ENCODE data around the gene RTTN. TPM values are rescaled to one million over a fixed set of nuclear protein-coding genes. Genes with fewer than 3 reads are reported as not detected.

RTTN gene
- total and polyA plus RNA-seq, 2 of the 13 experiments (the other 11 are each of a cell fraction or from before 2014, with no cell fraction given), result 5.4 to 18.7 TPM

- H3K36me3 ChIP-seq (replicated peaks in 1 of 2; ENCODE audit: control insufficient read depth in 1 of 2, insufficient read depth in 2 of 2, low read length in 2 of 2), result peaks cover 0 to 21% of the 10 kb centered on the region in 2 experiments; a peak in 2 of 5 replicates
- no peaks in the 10 kb centered on the region for H4K20me1 ChIP-seq (ENCODE audit: insufficient read depth, low read length)
- no TSS peak for BruUV-seq (replicated peaks)
- 93% methylated on average over 3 of the region's 3 CpGs for WGBS (ENCODE audit: low lambda C conversion rate)
- H3K9ac ChIP-seq (ENCODE audit: insufficient read depth, low read depth, low read length), result no peak overlapping the region
- no peaks in the 10 kb centered on the region for H3K27me3 ChIP-seq (ENCODE audit: control insufficient read depth in 1 of 2, insufficient read depth in 2 of 2, low read length in 2 of 2)
- no peak overlapping the region for H3K4me3 ChIP-seq (replicated peaks in 1 of 3; ENCODE audit: insufficient read depth in 1 of 3, low read depth in 2 of 3, low read length in 3 of 3)
- FAIRE-seq (no peak), DNase-seq (ENCODE audit: low spot score) (no peak), ATAC-seq (no peak)
- no peak overlapping the region for H3K27ac ChIP-seq (ENCODE audit: extremely low read length, insufficient read depth, low read length)
- ChIA-PET CTCF (ENCODE audit: low intra/inter-chr PET ratio, low total read pairs) (no interaction called here), POLR2A (no interaction called here)
- in situ Hi-C loops (cut with HindIII; ENCODE audit: extremely low pct_ligation_motif_present, low pct_unique_long_range_greater_than_20kb) (no loop called here), intact Hi-C loops (cut with micrococcal nuclease; ENCODE audit: unreplicated experiment) (no loop called here)
- H3K79me2 ChIP-seq (ENCODE audit: insufficient read depth, low read length), result no peaks in the 10 kb centered on the region
- no peaks in the 10 kb centered on the region for H3K4me1 ChIP-seq (ENCODE audit: insufficient read depth, low read length)
- H2AFZ ChIP-seq (ENCODE audit: low read length), result no peak overlapping the region
- H3K9me3 ChIP-seq (ENCODE audit: low read length), result no peaks in the 10 kb centered on the region
- H3K4me2 ChIP-seq (ENCODE audit: low read depth, low read length), result no peak overlapping the region
- TF ChIP-seq ZFP82 (CRISPR knock-in tag; IDR thresholded peaks at IDR 0.05; ENCODE audit: borderline replicate concordance) (no peak), HNF1A (IDR thresholded peaks at IDR 0.05; ENCODE audit: low read depth) (no peak), HNF1A (CRISPR knock-in tag; IDR thresholded peaks at IDR 0.05; ENCODE audit: borderline replicate concordance) (no peak), REST (IDR thresholded peaks at IDR 0.05; ENCODE audit: borderline replicate concordance in 1 of 2, low read depth in 1 of 2, low read length in 2 of 2) (no peak), ZFP36L2 (CRISPR knock-in tag; IDR thresholded peaks at IDR 0.05) (no peak), SNRNP70 (IDR thresholded peaks at IDR 0.05; ENCODE audit: low read depth, low read length) (no peak), TRIM22 (IDR thresholded peaks at IDR 0.05) (no peak), AKNA (CRISPR knock-in tag; IDR thresholded peaks at IDR 0.05; ENCODE audit: borderline replicate concordance) (no peak), AGO2 (optimal IDR thresholded peaks at IDR 0.05; ENCODE audit: low read depth, low read length) (no peak), HDAC1 (CRISPR knock-in tag; IDR thresholded peaks at IDR 0.05) (no peak), NFYB (CRISPR knock-in tag; IDR thresholded peaks at IDR 0.05) (no peak)
These were observed 177.4 kb downstream of the RTTN start for GRCh38 chr18:70028084-70028483.
